MM.1S (cell line): ENCODE measurements around the gene GJA10.

Experiments
- DNase-seq: peaks from one replicate; pipeline ENCODE4 v3.0.0-alpha.2; 2015
- H2AFZ ChIP-seq: fragments of 300-600 bp; sonication (generic); 2 replicates; pipeline ENCODE4 v1.6.0; 2016; ENCODE audit warnings: antibody characterized with exemption, low read length
- H3F3A ChIP-seq: fragments of 300-600 bp; sonication (generic); 2 replicates; pipeline ENCODE4 v1.6.1; 2016; ENCODE audit warnings: mild to moderate bottlenecking, antibody characterized with exemption, low read length, moderate library complexity, mixed read lengths; ENCODE audit not compliant: insufficient read depth
- H3K27ac ChIP-seq: fragments of 300-600 bp; sonication (generic); 2 replicates; pipeline ENCODE4 v1.5.1; 2016; ENCODE audit warnings: mild to moderate bottlenecking, low read length
- H3K27me3 ChIP-seq: fragments of 300-600 bp; sonication (generic); replicated peaks from 2 replicates; pipeline ENCODE4 v1.6.0; 2016; ENCODE audit warnings: low read length; ENCODE audit not compliant: insufficient read depth
- H3K36me3 ChIP-seq: fragments of 300-600 bp; sonication (generic); replicated peaks from 2 replicates; pipeline ENCODE4 v1.6.1; 2016; ENCODE audit warnings: mild to moderate bottlenecking, low read length, mixed read lengths; ENCODE audit not compliant: insufficient read depth
- H3K4me1 ChIP-seq: fragments of 300-600 bp; sonication (generic); 2 replicates; pipeline ENCODE4 v1.6.1; 2016; ENCODE audit warnings: low read length, mixed read lengths
- H3K4me2 ChIP-seq: fragments of 300-600 bp; sonication (generic); 2 replicates; pipeline ENCODE4 v1.6.0; 2016; ENCODE audit warnings: low read depth, low read length
- H3K4me3 ChIP-seq: fragments of 300-600 bp; sonication (generic); 2 replicates; pipeline ENCODE4 v1.5.1; 2016; ENCODE audit warnings: low read length, mixed read lengths
- H3K79me2 ChIP-seq: fragments of 300-600 bp; sonication (generic); 2 replicates; pipeline ENCODE4 v1.6.1; 2016; ENCODE audit warnings: mixed run types, low read length, mixed read lengths
- H3K9ac ChIP-seq: fragments of 300-600 bp; sonication (generic); 2 replicates; pipeline ENCODE4 v1.6.1; 2016; ENCODE audit warnings: low read length, mixed read lengths
- H3K9me2 ChIP-seq: fragments of 300-600 bp; sonication (generic); replicated peaks from 2 replicates; pipeline ENCODE4 v1.6.1; 2016; ENCODE audit warnings: mild to moderate bottlenecking, low read length, mixed read lengths; ENCODE audit not compliant: insufficient read depth
- H3K9me3 ChIP-seq: fragments of 300-600 bp; sonication (generic); replicated peaks from 2 replicates; pipeline ENCODE4 v1.6.1; 2016; ENCODE audit warnings: mild to moderate bottlenecking, low read length, mixed read lengths; ENCODE audit not compliant: insufficient read depth
- H4K20me1 ChIP-seq: fragments of 300-600 bp; sonication (generic); 2 replicates; pipeline ENCODE4 v1.6.1; 2016; ENCODE audit warnings: mild to moderate bottlenecking, low read length, moderate library complexity, mixed read lengths; ENCODE audit not compliant: insufficient read depth
- EZH2 ChIP-seq: fragments of 300-600 bp; sonication (generic); optimal IDR thresholded peaks from 2 replicates; pipeline ENCODE3; 2017; ENCODE audit warnings: low read depth, mild to moderate bottlenecking, antibody characterized with exemption, low read length, mixed read lengths
- EZH2phosphoT487 ChIP-seq: fragments of 300-600 bp; sonication (generic); IDR thresholded peaks from 2 replicates; pipeline ENCODE4 v1.6.1; 2018; ENCODE audit warnings: antibody characterized with exemption, low read length
- TF ChIP-seq, protein P1 (sequence below): fragments of 300-600 bp; sonication (generic); IDR thresholded peaks from 2 replicates; pipeline ENCODE4 v1.5.1; 2016; ENCODE audit warnings: antibody characterized with exemption, low read length, mixed read lengths

GJA10 gene

DNA sequence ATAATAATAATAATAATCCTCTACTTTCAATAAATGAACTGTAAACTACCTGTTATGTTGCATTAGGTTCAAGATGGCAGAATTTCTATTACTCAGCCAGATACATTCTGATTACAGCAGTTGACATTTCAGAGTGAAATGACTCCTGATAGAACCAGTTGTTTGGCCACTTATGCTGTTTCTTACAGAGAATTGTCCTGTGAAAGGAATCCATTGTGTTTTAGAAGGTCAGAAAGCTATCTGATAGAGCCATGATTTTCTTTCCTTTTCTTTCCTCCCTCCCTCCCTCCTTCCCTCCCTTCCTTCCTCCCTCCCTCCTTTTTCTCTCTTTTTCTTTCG is 16.6 kb downstream of the GJA10 start:
- TF ChIP-seq, protein P1, sequence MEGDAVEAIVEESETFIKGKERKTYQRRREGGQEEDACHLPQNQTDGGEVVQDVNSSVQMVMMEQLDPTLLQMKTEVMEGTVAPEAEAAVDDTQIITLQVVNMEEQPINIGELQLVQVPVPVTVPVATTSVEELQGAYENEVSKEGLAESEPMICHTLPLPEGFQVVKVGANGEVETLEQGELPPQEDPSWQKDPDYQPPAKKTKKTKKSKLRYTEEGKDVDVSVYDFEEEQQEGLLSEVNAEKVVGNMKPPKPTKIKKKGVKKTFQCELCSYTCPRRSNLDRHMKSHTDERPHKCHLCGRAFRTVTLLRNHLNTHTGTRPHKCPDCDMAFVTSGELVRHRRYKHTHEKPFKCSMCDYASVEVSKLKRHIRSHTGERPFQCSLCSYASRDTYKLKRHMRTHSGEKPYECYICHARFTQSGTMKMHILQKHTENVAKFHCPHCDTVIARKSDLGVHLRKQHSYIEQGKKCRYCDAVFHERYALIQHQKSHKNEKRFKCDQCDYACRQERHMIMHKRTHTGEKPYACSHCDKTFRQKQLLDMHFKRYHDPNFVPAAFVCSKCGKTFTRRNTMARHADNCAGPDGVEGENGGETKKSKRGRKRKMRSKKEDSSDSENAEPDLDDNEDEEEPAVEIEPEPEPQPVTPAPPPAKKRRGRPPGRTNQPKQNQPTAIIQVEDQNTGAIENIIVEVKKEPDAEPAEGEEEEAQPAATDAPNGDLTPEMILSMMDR = no peak
- no peak for TF ChIP-seq EZH2
- no peak for TF ChIP-seq EZH2phosphoT487
- Histone ChIP-seq H3K4me3 (no peak overlapping the region), H3K9me2 (no peaks in the 10 kb centered on the region), H4K20me1 (no peaks in the 10 kb centered on the region), H3K4me1 (no peaks in the 10 kb centered on the region), H3K79me2 (no peaks in the 10 kb centered on the region), H3K36me3 (no peaks in the 10 kb centered on the region), H3K27ac (no peak overlapping the region), H3F3A (no peaks in the 10 kb centered on the region), H2AFZ (no peak overlapping the region), H3K27me3 (no peaks in the 10 kb centered on the region), H3K4me2 (no peak overlapping the region), H3K9ac (no peak overlapping the region), H3K9me3 (no peaks in the 10 kb centered on the region)
- no peak for DNase-seq

DNA sequence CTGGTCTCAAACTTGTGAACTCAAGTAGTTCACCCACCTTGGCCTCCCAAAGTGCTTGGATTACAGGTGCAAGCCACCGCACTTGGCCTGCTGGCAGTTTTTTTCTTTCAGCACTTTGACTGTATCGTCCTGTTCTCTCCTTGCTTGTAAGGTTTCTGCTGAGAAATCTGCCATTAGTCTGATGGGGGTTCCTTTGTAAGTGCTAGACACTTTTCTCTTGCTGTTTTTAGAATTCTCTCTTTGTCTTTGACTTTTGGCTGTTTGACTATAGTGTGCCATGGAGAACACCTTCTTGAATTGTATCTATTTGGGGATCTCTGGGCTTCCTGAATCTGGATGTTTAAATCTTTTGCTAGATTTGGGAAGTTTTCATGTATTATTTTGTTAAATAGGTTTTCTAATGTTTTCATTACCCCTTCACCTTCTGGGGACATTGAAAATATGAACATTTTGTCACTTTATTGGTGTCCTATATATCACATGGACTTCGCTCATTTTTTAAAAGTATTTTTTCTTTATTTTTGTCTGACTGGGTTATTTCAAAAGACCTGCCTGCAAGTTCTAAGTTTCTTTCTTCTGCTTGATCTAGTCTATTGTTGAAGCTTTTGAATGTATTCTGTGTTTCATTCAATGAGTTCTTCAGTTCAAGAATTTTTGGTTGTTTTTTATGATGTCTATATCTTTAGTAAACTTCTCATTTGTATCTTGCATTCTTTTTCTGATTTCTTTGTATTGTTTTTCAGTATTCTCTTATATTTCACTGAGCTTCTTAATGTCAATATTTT is 22.1 kb downstream of the GJA10 start:
- Histone ChIP-seq H3K9me3 (no peaks in the 10 kb centered on the region), H3K36me3 (no peaks in the 10 kb centered on the region), H3K4me3 (no peak overlapping the region), H3K79me2 (no peaks in the 10 kb centered on the region), H4K20me1 (no peaks in the 10 kb centered on the region), H3F3A (no peaks in the 10 kb centered on the region), H3K27me3 (no peaks in the 10 kb centered on the region), H2AFZ (no peak overlapping the region), H3K4me2 (no peak overlapping the region), H3K27ac (no peak overlapping the region), H3K9ac (no peak overlapping the region), H3K9me2 (no peaks in the 10 kb centered on the region), H3K4me1 (no peaks in the 10 kb centered on the region)
- no peak for DNase-seq
- TF ChIP-seq EZH2 = no peak

DNA sequence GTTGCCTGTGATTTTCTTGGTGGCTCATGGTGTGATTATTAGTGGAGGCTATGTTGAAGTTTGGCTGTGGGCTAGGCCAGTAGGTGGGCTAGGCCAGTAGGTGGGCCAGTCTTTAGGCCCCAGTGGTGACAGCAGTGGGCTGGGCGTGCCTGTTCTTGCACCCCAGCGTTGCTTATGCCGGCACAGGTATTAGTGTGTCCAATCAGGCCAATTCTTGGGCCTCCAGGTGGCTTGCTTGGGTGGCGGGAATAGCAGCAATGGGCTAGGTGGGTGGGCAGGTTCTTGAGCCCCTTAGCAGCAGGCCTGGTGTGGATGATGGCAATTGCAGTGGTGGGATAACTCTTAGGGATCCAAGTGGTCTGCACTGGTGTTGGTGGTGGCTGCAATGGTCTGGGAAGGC is 22.9 kb downstream of the GJA10 start:
- no peak overlapping the region for H3K4me2 ChIP-seq
- DNase-seq = no peak
- H3K9me2 ChIP-seq = no peaks in the 10 kb centered on the region
- H3F3A ChIP-seq = no peaks in the 10 kb centered on the region
- TF ChIP-seq EZH2phosphoT487 = no peak
- no peak for TF ChIP-seq EZH2
- TF ChIP-seq, protein P1 = no peak
- no peaks in the 10 kb centered on the region for H3K4me1 ChIP-seq
- no peaks in the 10 kb centered on the region for H3K27me3 ChIP-seq
- H3K36me3 ChIP-seq = no peaks in the 10 kb centered on the region
- H3K9me3 ChIP-seq = no peaks in the 10 kb centered on the region
- no peaks in the 10 kb centered on the region for H3K79me2 ChIP-seq
- H2AFZ ChIP-seq = no peak overlapping the region
- no peaks in the 10 kb centered on the region for H4K20me1 ChIP-seq
- H3K4me3 ChIP-seq = no peak overlapping the region
- no peak overlapping the region for H3K27ac ChIP-seq
- no peak overlapping the region for H3K9ac ChIP-seq

DNA sequence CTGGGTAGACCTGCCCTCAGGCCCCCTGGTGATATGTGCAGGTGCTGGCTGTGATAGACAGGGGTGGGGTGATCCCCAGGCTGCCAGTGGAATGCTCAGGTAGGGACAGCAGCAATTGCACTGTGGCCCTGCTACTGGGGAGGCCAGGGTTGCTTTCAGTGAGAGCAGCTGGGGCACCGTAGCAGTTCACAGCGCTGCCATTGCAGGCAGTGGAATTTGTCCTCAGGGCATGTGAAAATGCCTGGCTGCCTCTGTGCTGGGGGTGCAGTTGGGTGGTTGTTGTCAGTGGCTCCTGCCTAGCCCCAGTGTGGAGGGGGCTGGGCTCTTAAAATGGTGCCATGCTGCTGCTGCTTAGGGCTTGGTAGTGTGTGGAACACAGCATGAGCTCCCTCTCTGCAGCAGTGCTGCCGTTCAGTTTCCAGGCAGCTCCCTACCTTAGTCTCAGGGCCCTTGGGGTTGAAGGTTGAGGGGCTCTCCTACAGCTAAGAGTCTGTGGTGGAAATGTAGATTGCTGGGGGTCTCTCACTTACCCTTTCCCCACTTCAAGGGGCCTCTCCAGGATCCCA is 23.6 kb downstream of the GJA10 start:
- H3K36me3 ChIP-seq = no peaks in the 10 kb centered on the region
- no peaks in the 10 kb centered on the region for H4K20me1 ChIP-seq
- no peak overlapping the region for H3K9ac ChIP-seq
- no peak overlapping the region for H3K4me3 ChIP-seq
- no peak overlapping the region for H3K4me2 ChIP-seq
- no peak for DNase-seq
- H3K9me3 ChIP-seq = no peaks in the 10 kb centered on the region
- no peaks in the 10 kb centered on the region for H3K27me3 ChIP-seq
- H2AFZ ChIP-seq = no peak overlapping the region
- H3K27ac ChIP-seq = no peak overlapping the region
- TF ChIP-seq EZH2 (no peak), EZH2phosphoT487 (no peak)
- TF ChIP-seq, protein P1 = no peak
- H3F3A ChIP-seq = no peaks in the 10 kb centered on the region
- no peaks in the 10 kb centered on the region for H3K9me2 ChIP-seq
- H3K4me1 ChIP-seq = no peaks in the 10 kb centered on the region
- H3K79me2 ChIP-seq = no peaks in the 10 kb centered on the region
